Measurements from ENCODE around the gene RPTOR.
"Not testable (repeated sequence)": the region's sequence is repeated elsewhere in the genome, so short reads cannot be mapped to it uniquely, and the experiment has no call there.

RPTOR gene

GRCh38 chr17:80872501-80873306, 328.1 kb downstream of the RPTOR start:
- DNase-seq, result no peak

GRCh38 chr17:80873307-80873951, 328.8 kb downstream of the RPTOR start:
- DNase-seq, result no peak

- DNase-seq, result no peak
Observed at GRCh38 chr17:80874866-80875445, 330.3 kb downstream of the RPTOR start.

- not testable (repeated sequence) for DNase-seq
Observed at GRCh38 chr17:80875480-80875995, 330.9 kb downstream of the RPTOR start.

- not testable (repeated sequence) for DNase-seq
Observed at GRCh38 chr17:80876456-80876949, 331.9 kb downstream of the RPTOR start.

GRCh38 chr17:80876950-80877728, 332.5 kb downstream of the RPTOR start:
- no peak for DNase-seq

GRCh38 chr17:80877729-80878303, 333.2 kb downstream of the RPTOR start:
- DNase-seq, result no peak

GRCh38 chr17:80878876-80879722, 334.5 kb downstream of the RPTOR start:
- no peak for DNase-seq

GRCh38 chr17:80879723-80880647, 335.3 kb downstream of the RPTOR start:
- no peak for DNase-seq

- no peak for DNase-seq
Observed at GRCh38 chr17:80880648-80880985, 336.0 kb downstream of the RPTOR start.

- DNase-seq, result no peak
Observed at GRCh38 chr17:80881306-80881705, 336.7 kb downstream of the RPTOR start.

- no peak for DNase-seq
Observed at GRCh38 chr17:80882323-80882722, 337.7 kb downstream of the RPTOR start.

- DNase-seq, result no peak
Observed at GRCh38 chr17:80882926-80883685, 338.5 kb downstream of the RPTOR start.

- DNase-seq, result no peak
Observed at GRCh38 chr17:80883831-80884735, 339.4 kb downstream of the RPTOR start.

GRCh38 chr17:80884811-80885210, 340.2 kb downstream of the RPTOR start:
- no peak for DNase-seq

GRCh38 chr17:80885947-80886582, 341.4 kb downstream of the RPTOR start:
- no peak for DNase-seq

- no peak for DNase-seq
Observed at GRCh38 chr17:80886641-80887573, 342.3 kb downstream of the RPTOR start.

Measured in NCI-H1694 treated with DMSO at 0.1 percent for 48 hours (cell line).